Gastroesophageal sphincter (tissue), 4 donors: ENCODE results near the gene CCDC197. TPM values are rescaled to one million over a fixed set of nuclear protein-coding genes. Genes with fewer than 3 reads are reported as not detected.

Experiments used
- ATAC-seq: fragments of 150-250 bp; one replicate; pipeline ENCODE4 v1.9.1; 2016; ENCODE audit warnings: mild to moderate bottlenecking, moderate library complexity
- H3K27ac ChIP-seq, 4 donors: fragments of 200-600 bp; sonication (generic) in 3 of 4; 1 replicate in 3 of 4; 2 replicates in 1 of 4; pipeline ENCODE4 v1.5.1; 2016 to 2019
- H3K27me3 ChIP-seq: fragments of 200-600 bp; sonication (generic); one replicate; pipeline ENCODE4 v1.5.1; 2019
- H3K36me3 ChIP-seq, 2 donors: fragments of 200-600 bp; sonication (generic); one replicate each; pipeline ENCODE4 v1.5.1; 2019; ENCODE audit warnings: control low read depth in 1 of 2
- H3K4me1 ChIP-seq, 3 donors: fragments of 200-600 bp; sonication (generic); 1 replicate in 2 of 3; 2 replicates in 1 of 3; pipeline ENCODE4 v1.5.1; 2016 to 2019; ENCODE audit warnings: control low read depth in 2 of 3
- H3K4me3 ChIP-seq, 2 donors: fragments of 200-600 bp; sonication (generic); one replicate each; pipeline ENCODE4 v1.5.1; 2019; ENCODE audit warnings: mild to moderate bottlenecking in 1 of 2, moderate library complexity in 1 of 2
- H3K9me3 ChIP-seq, 3 donors: fragments of 200-600 bp; sonication (generic); one replicate each; pipeline ENCODE4 v1.5.1; 2017 to 2019; ENCODE audit warnings: control low read depth in 2 of 3
- CTCF ChIP-seq, 4 experiments: fragments of 200-600 bp in 2 of 4; fragments of 450-650 bp in 2 of 4; sonication (generic) in 1 of 4; IDR thresholded peaks; one replicate each; pipeline ENCODE4 v1.5.1; 2017 to 2019; ENCODE audit warnings: antibody characterized with exemption in 4 of 4, mild to moderate bottlenecking in 2 of 4, moderate library complexity in 2 of 4
- EP300 ChIP-seq: sonication (generic); formaldehyde crosslinking; IDR thresholded peaks from one replicate; pipeline ENCODE4 v1.6.1; 2017; ENCODE audit warnings: antibody characterized with exemption, mild to moderate bottlenecking
- POLR2A ChIP-seq, 2 donors: fragments of 450-650 bp; IDR thresholded peaks; one replicate each; pipeline ENCODE4 v1.6.1; 2017; ENCODE audit warnings: antibody characterized with exemption in 2 of 2, mild to moderate bottlenecking in 2 of 2, moderate library complexity in 1 of 2
- POLR2AphosphoS5 ChIP-seq: sonication (generic); formaldehyde crosslinking; IDR thresholded peaks from one replicate; pipeline ENCODE4 v1.6.1; 2017; ENCODE audit warnings: antibody characterized with exemption
- WGBS, 2 donors: methylation state at CpG; one replicate each; pipeline ENCODE4 v1.1.5; 2018; ENCODE audit warnings: low coverage in 1 of 2; 5-methylcytosine and 5-hydroxymethylcytosine counted together
- total RNA-seq, 4 donors: library from RNA; depleted of rRNA; stranded (reverse); fragments of >200 nt; gene quantifications; one replicate each; pipeline ENCODE4 v1.1.0, GENCODE V29; 2016

Gene CCDC197
- total RNA-seq, 4 donors from 2014 or later = not detected

- H3K27ac ChIP-seq = no peak overlapping the region
- no peaks in the 10 kb centered on the region for H3K27me3 ChIP-seq
- WGBS, 2 donors = 76% methylated on average over 4 of the region's 18 CpGs; no CpG with 5 or more reads in 1 of the 2 donors
- ATAC-seq = peak; percentile 45
- no peaks in the 10 kb centered on the region for H3K9me3 ChIP-seq
- peaks cover 0 to 12% (median 0%) of the 10 kb centered on the region in 3 donors for H3K4me1 ChIP-seq
- peaks cover 0 to 35% of the 10 kb centered on the region in 2 donors for H3K36me3 ChIP-seq
- no peak overlapping the region for H3K4me3 ChIP-seq
- TF ChIP-seq POLR2AphosphoS5 (peak; percentile 10), POLR2A (IDR thresholded peaks at IDR 0.05) (no peak)
Measured at GRCh38 chr14:94041551-94042346, 44.6 kb downstream of the CCDC197 start.

- H3K4me1 ChIP-seq = peaks cover 0 to 12% (median 0%) of the 10 kb centered on the region in 3 donors
- WGBS, 2 donors = 77 to 90% methylated on average over 2 to 4 of the region's 12 CpGs
- no peak for ATAC-seq
- TF ChIP-seq POLR2A (IDR thresholded peaks at IDR 0.05) (no peak), POLR2AphosphoS5 (no peak), CTCF (IDR thresholded peaks at IDR 0.05) (no peak), EP300 (no peak)
- H3K27ac ChIP-seq = no peak overlapping the region
- H3K36me3 ChIP-seq = peaks cover 0 to 43% of the 10 kb centered on the region in 2 donors
- H3K9me3 ChIP-seq = no peaks in the 10 kb centered on the region
- H3K27me3 ChIP-seq = no peaks in the 10 kb centered on the region
- H3K4me3 ChIP-seq = no peak overlapping the region
Measured at GRCh38 chr14:94042433-94043091, 45.5 kb downstream of the CCDC197 start.

- no peak for ATAC-seq
- no peaks in the 10 kb centered on the region for H3K27me3 ChIP-seq
- H3K36me3 ChIP-seq = peaks cover 0 to 50% of the 10 kb centered on the region in 2 donors
- H3K9me3 ChIP-seq = no peaks in the 10 kb centered on the region
- H3K4me3 ChIP-seq = no peak overlapping the region
- H3K4me1 ChIP-seq = peaks cover 0 to 12% (median 0%) of the 10 kb centered on the region in 3 donors
- H3K27ac ChIP-seq = no peak overlapping the region
- WGBS, 2 donors = 89% methylated on average over 4 of the region's 13 CpGs; no CpG with 5 or more reads in 1 of the 2 donors
- TF ChIP-seq POLR2AphosphoS5 (no peak), CTCF (IDR thresholded peaks at IDR 0.05) (no peak), POLR2A (IDR thresholded peaks at IDR 0.05) (no peak), EP300 (no peak)
Measured at GRCh38 chr14:94043111-94043755, 46.1 kb downstream of the CCDC197 start.

GRCh38 chr14:94043756-94044475 lies 46.8 kb downstream of the CCDC197 start:
- WGBS, 2 donors = 95% methylated on average over 3 of the region's 14 CpGs; no CpG with 5 or more reads in 1 of the 2 donors
- H3K4me1 ChIP-seq = peaks cover 0 to 17% (median 0%) of the 10 kb centered on the region in 3 donors
- ATAC-seq = no peak
- H3K36me3 ChIP-seq = peaks cover 0 to 57% of the 10 kb centered on the region in 2 donors
- H3K27ac ChIP-seq = no peak overlapping the region
- no peaks in the 10 kb centered on the region for H3K27me3 ChIP-seq
- no peak overlapping the region for H3K4me3 ChIP-seq
- H3K9me3 ChIP-seq = no peaks in the 10 kb centered on the region
- TF ChIP-seq EP300 (no peak), CTCF (IDR thresholded peaks at IDR 0.05) (no peak), POLR2AphosphoS5 (no peak), POLR2A (IDR thresholded peaks at IDR 0.05) (no peak)
